NCI-H2227 (cell line): ENCODE measurements around the gene BCL2.

Source experiments
- DNase-seq: peaks from one replicate; lab custom pipeline; 2025; ENCODE audit not compliant: unreplicated experiment; lab: John Stamatoyannopoulos, UW

BCL2 gene

GRCh38 chr18:63260380-63260754 lies 59.2 kb downstream of the BCL2 start:
- no peak for DNase-seq

- no peak for DNase-seq
These were observed 59.8 kb downstream of the BCL2 start for GRCh38 chr18:63259567-63260379.

- DNase-seq = no peak
These were observed 60.6 kb downstream of the BCL2 start for GRCh38 chr18:63258749-63259566.

DNA sequence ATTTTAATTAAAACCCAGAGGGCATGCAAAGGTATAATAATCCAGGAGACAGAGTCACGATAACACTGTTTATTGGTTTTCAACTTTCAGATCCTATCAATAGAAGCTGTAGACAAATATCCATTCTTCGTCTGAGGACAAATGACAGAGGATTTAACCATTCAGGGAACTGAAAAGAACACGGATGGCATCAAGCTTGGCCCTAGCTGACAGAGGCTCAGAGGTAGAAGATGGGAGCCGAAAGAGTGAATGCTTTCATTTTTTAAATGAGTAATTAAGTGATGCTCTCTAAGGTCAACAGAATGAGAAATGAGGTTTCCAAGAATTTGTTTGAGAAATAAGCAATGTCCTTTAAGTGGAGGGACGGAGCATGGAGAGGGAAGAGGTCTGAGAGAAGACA lies 62.1 kb downstream of the BCL2 start:
- no peak for DNase-seq

DNA sequence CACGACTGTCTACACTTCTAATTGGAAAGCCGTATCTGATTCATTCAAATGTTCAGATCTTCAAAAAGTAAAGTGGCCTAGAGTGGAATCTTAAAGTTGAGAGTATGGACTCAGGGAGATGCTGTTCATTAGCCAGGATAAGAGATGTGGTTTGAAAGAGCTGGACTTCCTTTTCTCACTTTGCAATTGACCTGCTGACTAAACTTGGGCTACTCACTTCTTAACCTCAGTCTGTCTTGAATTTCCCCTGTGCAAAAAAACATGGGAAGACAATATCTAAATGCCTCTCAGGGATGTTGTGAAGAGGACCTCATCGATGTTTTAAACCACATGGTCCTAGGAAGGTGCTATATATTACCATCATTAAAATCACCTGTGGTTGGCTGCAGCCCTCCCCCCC lies 64.1 kb downstream of the BCL2 start:
- DNase-seq = no peak

- DNase-seq = no peak
These were observed 64.7 kb downstream of the BCL2 start for GRCh38 chr18:63254716-63255399.

DNA sequence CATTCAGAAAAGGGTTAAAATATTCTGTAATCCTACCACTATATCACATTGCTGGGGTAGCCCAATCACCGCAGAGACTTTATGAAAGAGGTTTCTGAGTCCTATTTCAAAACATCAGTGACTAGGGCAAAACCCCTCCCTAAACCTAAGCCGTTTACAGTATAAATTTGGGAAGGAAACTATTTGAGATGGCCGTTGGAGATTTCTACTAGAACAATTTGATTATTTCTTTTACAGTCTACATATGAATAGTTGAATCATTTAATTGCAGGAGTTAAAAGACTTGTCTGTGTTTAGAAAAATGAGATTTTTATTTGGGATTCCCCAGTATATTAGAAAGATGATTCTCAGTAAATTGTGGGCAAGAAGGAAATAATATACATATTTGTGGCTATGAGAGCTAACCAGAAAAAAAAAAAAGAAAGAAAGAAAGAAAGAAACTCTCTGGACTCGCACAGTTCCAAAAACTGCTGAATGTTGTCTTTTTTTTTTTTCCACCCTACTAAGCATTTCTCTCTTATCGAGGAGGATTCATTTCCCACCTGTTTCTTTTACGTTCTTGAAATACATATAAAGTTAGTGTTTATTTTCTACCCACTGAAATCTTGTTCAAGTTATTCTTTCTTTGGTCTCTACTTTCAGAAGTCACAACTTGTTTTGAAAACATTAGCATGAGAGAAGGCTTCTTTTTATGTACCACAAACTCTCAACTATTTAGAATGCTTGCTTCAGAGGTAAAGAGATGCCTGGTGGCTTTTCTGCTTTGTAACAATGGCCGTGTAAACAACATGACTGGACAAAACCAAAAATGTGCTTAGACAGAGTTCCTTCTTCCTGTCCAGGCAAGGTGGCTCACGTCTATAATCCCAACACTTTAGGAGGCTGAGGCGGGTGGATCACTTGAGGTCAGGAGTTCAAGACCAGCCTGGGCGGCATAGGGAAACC lies 65.9 kb downstream of the BCL2 start:
- DNase-seq = no peak

DNA sequence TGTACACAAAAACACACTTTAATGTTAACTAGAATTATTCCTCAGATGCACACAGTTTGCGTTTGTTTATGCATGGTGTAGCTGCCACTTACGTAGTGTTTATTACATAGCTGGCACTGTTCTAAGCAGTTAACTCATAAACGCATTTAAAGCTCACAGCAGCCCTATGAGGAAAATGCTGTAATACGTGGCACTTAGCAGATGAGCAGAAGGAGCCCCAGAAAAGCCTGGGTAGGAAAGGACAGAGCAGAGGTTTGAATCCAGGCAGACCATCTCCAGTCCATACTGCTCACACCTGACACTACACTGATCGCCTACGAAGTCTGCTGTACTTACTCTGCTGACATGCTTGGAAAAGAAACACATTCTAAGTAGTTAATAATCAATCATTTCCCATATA lies 66.6 kb downstream of the BCL2 start:
- DNase-seq = no peak

DNA sequence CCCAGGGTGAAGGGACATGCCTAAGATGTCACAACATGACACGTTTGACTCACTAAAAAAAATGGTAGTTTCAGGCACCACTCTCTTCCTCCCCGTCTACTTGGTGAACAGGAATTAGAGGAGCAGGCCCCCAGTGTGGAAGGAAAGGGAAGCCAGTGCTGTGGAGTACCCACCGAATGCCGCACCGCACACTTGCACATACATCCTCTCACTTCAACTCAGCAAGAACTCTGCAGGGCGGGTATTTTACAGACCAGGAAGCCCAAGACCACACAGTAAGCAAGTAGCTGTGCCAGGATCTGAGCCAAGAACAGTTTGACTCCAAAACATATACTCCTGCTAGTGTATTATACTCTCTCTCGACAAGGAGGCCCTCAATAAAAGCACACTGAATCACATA lies 69.8 kb downstream of the BCL2 start:
- DNase-seq = no peak

DNA sequence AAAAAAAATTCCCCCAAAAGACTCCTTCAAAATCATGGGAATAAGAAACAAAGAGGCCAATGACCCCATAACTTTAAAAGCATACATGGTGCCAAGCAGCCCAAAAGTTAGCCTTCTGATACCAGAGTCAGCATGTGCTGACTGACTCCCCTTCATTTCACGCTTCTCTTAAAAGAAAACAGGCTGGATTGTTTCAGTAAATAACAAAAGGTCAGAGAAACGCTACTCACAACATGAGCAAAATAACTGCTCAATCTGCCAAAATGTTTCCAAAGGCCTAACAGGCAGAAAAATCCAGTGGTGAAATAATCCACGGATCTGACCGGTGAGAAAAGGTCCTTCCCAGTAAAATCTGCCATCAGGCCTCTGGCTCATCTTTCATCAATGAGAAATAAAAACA lies 71.6 kb downstream of the BCL2 start:
- no peak for DNase-seq

- no peak for DNase-seq
These were observed 72.1 kb downstream of the BCL2 start for GRCh38 chr18:63247506-63247905.

DNA sequence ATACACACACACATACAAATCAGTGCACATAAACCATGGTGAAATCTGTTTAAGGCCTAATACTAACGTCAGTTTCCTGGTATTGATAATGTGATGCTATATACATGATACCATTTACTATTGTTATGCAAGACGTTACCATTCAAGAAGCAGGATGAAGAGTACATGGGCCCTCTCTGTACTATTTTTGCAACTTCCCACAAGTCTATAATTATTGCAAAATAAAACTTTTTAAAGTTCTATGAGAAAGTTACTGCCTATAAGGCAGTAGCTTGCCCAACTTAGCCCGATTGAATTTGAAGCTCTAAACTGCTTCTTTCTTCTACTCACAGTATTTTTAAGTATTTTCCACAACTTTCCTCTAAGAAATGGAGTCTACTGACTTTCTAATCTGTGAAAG lies 74.0 kb downstream of the BCL2 start:
- no peak for DNase-seq

DNA sequence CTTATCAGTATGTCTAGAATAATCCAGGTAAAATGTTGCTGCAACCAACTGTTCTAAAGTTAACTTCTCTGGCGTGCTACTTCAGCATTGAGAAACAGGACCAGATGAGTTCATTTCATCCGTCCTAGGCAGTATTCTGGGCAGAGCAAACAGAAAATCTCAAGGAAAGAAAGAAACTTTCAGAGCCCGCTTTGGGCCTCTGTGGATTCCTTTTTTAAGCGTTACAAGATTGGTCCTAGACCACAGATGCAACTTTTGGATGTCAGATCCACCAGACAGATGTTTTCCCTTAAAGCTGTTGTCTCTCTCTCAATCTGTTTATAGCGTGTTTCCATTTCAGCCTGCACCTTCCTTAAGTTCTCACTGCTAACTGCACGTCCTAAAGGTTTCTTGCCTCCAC lies 75.0 kb downstream of the BCL2 start:
- no peak for DNase-seq

DNA sequence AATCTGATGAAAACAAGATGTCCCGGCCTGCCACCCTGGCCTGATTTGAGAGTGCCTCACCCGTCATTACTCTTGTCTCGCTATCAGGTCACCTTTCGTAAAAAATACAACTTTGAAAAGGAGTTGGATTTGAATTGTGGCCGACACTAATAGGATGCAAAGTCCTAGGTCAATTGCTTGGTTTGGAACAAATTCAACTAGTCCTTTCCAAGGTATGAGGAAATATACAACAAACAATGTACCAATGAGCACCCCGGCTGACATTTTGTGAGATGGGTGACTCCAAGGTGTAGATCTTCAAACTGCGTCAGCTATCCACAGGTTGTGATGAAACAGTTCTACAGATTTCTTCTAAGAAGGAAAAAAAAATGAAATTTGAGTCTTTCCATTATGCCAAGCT lies 77.8 kb downstream of the BCL2 start:
- no peak for DNase-seq

- DNase-seq = no peak
These were observed 78.3 kb downstream of the BCL2 start for GRCh38 chr18:63241317-63241712.

DNA sequence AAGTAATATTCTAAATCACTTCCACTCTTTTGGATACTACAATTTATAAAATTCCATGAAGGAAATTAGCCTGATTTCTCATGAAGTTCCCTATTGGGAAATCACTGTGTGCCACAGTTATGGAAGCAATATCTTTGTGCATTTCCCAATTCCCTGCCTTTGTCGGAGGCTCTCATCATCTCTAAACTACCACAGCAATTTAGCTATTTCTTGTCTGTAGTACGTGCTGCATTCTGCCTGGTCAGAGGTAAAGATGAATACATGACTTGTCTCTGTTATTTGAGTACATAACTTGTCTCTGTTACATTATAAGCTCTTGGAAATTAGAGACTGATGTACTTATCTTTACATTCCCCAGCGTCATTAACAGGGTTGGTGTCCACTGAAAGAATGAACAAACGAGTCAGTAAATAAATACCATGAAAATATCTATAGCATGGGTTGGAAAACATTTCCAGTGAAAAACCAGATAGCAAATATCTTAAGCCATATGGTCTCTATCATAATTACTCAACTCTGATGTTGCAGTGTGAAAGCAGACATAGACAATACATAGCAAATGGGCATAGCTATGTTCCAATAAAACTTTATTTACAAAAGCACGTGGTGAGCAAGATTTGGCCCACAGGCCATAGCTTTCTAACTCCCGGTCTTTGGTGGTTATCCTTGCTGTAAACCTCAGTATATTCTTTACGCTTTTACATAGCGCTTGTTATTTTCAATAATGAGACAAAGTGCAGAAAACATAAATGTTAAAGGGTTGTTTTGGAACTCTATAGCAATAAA lies 78.8 kb downstream of the BCL2 start:
- DNase-seq = no peak

GRCh38 chr18:63238693-63239075 lies 80.9 kb downstream of the BCL2 start:
- no peak for DNase-seq

DNA sequence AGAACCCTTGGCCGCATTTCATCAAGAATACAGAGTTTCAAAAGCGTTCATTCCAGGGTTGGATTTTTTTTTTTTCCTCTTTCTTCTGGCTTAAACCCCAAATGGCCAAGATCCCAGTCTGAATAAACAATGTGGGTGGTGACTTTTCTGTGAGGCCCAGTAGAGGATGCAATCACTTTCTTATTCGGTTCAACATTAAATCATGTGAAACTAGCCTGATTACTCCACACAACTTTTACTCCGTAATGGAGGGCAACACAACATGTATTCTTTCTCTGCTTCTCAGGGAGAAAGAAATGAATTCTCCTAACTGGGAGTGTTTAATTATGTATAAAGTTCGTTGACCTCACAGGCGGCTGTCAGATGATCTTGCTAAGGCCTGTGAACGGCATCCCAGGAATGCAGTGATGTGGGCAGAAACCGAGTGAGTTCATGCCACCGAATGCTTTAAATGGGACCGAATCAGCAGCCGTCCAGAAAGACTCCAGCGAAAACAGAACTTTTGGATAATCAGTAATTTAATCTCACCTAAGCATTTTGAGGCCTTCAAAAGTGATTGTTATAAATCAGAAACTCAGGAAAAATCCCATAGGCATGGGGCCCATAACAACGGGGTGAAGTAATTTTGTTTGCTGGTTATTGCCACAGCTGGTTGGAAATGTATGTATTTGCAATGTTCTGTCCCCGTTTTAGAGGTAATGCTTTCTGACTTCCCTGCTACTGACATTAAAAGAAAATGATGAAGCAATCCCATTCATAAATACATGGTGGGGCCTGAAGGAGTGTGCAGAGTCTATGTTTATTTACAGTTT lies 81.5 kb downstream of the BCL2 start:
- DNase-seq = no peak
